ENCODE results near the gene RBAK.
"Not testable (repeated sequence)": the region's sequence is repeated elsewhere in the genome, so short reads cannot be mapped to it uniquely, and the experiment has no call there.

RBAK gene

DNA sequence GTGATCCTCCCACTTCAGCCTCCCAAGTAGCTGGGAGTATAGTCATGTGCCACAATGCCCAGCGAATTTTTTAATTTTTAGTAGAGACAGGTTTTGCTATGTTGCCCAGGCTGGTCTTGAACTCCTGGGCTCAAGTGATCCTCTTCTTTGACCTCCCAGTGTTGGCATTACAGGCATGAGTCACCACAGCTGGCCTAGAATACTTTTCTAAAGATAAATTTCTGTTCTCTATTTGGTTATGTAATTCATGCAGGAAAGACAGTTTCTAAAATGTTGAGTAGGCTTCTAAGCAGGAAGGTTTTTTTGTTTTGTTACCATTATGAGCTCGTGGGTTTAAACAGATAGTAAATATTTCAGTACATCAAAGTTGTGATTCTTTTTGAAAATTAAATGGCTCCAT, 5.0 kb downstream of the RBAK start:
- no peak for DNase-seq (ENCODE audit: low read depth in 2 of 2)

DNA sequence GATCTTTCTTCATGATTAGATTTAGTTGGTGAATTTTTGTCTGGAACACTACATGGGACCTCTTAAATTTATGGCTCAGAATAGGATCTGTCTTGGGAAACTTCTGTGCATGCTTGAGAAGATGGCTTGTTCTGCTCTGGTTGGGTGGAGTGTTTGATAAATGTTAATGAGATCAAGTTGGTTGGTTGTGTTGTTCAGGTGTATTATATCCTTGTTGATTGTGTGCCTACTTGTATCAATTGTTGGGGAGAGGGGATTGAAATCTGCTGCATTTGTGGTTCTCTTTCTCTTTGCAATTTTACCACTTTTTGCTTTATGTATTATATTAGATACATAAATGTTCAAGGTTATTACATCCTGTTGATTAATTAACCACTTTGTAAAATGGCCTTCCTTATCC, 6.1 kb downstream of the RBAK start:
- not testable (repeated sequence) for DNase-seq (ENCODE audit: low read depth in 2 of 2)

DNA sequence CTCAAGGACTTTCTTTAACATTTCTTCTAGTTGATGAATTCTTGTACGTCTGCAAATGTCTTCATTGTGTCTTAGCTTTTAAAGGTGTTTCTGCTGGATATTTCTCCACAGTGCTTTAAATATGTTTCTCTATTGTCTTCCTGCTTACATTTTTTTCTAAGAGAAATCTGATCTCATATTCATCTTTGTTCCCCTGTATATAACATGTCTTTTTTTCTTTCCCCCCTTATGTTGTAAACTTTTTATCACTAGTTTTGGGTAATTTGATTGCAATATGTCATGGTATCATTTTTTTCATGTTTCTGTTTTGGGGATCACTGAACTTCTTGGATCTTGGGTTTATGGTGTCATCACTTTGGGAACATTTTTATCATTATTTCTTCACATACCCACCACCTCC, 7.5 kb downstream of the RBAK start:
- DNase-seq (ENCODE audit: low read depth in 2 of 2), result no peak

DNA sequence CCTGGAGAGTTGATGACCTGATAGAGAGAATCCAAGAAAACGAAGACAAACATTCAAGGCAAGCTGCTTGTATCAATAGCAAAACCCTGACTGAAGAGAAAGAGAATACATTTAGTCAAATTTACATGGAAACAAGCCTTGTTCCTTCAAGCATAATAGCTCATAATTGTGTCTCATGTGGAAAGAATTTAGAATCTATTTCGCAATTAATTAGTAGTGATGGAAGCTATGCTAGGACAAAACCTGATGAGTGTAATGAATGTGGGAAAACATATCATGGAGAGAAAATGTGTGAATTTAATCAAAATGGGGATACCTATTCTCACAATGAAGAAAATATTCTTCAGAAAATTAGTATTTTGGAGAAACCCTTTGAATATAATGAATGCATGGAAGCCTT, 18.0 kb downstream of the RBAK start:
- no peak for DNase-seq (ENCODE audit: low read depth in 2 of 2)

DNA sequence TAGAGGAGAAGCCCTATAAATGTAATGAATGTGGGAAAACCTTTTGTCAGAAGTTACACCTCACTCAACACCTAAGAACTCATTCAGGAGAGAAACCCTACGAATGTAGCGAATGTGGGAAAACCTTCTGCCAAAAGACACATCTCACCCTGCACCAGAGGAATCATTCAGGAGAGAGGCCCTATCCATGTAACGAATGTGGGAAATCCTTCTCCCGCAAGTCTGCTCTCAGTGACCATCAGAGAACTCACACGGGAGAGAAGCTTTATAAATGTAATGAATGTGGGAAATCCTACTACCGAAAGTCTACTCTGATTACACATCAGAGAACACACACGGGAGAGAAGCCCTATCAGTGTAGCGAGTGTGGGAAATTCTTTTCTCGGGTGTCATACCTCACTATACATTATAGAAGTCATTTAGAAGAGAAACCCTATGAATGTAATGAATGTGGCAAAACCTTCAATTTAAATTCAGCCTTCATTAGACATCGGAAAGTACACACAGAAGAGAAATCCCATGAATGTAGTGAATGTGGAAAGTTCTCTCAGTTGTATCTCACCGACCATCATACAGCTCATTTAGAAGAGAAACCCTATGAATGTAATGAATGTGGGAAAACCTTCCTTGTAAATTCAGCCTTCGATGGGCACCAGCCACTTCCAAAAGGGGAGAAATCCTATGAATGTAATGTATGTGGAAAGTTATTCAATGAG, 18.9 kb downstream of the RBAK start:
- no peak for DNase-seq (ENCODE audit: low read depth in 2 of 2)

DNA sequence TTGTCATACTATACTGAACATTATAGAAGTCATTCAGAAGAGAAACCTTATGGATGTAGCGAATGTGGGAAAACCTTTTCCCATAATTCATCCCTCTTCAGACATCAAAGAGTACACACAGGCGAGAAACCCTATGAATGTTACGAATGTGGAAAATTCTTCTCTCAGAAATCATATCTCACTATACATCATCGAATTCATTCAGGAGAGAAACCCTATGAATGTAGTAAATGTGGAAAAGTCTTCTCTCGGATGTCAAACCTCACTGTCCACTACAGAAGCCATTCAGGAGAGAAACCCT, 19.4 kb downstream of the RBAK start:
- no peak for DNase-seq (ENCODE audit: low read depth in 2 of 2)

DNA sequence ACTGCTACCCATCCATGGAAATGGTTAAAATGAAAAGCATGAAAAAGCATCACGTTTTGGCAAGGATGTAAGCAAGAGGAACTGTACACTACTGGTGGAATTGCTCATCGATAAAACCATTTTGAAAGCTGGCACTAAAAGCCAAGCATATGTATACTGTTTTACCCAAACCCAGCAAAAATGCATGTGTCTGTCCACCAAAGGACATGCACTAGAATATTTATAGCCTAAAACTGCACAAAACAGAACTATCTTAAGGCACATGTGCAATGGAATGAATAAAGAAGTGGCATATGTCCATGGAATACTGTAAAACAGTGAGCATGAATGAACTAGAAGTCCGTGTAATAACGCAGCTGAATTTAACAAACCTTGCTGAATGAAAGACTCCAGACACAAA, 22.9 kb downstream of the RBAK start:
- no peak for DNase-seq (ENCODE audit: low read depth in 2 of 2)

DNA sequence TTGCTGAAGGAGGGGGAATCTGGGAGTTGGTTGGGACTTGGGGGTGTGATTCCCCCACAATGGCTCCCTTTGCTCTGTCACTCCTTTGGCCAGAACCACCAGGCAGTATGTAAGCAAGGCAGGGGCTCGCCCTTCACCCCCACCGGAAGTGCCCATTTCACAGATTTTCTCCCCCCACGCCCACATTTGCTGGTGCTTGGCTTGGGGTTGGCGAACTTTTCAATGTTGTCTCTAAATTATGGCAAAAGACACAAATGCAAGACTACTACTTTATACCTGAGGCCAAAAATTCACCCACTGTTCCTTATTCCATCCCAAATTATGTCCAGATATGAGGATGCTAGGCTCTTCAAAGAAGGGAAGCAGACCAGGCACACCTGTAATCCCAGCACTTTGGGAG, 24.5 kb downstream of the RBAK start:
- no peak for DNase-seq (ENCODE audit: low read depth in 2 of 2)

DNA sequence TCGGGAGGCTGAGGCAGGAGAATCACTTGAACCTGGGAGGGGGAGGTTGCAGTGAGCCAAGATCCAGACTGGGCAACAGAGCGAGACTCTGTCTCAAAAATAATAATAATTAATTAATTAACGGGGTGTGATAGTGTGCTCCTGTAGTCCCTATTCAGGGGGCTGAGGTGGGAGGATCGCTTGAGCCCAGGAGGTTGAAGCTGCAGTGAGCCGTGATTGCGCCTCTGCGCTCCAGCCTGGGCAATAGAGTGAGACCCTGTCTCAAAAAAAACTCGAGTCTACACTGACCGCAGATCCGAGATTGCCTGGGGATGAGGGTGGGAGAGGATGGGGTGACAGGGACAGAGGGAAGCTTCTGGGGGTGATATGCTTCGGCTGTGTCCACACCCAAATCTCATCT, 29.5 kb downstream of the RBAK start:
- not testable (repeated sequence) for DNase-seq (ENCODE audit: low read depth in 2 of 2)

DNA sequence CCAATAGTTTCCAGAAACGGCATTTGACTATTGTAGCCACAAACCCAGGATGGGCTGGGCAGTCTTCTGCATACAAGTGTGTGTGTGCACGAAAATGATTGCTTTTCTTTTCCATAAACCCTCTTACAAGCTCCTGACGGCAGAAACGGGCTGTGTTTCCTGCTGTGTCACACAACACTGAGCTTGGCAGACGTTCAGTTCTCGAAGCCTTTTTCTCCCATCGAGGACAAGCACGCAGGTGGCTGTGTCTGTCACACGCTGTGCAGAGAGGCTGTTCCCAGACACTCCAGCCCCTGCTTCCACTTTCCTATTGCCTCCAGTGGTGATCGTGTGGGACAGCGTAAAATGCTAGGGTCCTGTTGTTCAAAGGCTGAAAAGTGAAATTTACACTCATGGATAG, 32.1 kb downstream of the RBAK start:
- no peak for DNase-seq (ENCODE audit: low read depth in 2 of 2)

DNA sequence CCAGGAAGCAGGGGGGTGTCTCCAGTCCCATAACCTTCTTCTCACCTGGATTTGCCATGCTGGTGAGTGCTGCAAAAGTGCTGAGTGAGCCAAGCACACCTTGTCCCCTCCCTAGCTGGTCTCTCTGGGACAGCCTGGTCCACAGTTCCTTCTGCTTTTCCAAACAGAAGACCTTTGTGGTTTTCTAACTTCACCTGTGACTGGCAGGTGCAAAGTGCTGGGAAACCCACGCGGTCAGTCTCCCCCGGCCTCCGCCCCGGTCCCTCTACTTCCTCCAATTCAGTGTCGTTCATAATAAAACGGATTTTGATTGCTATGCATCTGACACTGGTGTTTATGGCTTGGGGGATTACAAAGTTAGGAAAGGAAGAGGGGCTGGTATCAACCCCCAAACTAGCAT, 37.1 kb downstream of the RBAK start:
- DNase-seq (ENCODE audit: low read depth in 2 of 2), result no peak

DNA sequence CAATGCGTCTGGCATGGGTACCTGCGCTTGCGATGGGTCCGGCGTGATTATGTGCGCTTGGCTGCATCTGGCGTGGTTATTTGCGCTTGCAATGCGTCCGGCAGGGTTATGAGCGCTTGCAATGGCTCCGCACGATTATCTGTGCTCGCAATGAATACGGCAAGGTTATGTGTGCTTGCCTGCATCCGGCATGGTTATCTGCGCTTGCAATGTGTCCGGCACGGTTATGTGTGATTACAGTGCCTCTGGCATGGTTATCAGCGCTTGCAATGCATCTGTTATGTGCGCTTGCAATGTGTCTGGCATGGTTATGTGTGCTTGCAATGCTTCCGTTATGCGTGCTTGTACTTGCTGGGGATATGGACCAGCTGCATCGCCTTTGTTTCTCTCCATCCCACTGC, 37.7 kb downstream of the RBAK start:
- no peak for DNase-seq (ENCODE audit: low read depth in 2 of 2)

DNA sequence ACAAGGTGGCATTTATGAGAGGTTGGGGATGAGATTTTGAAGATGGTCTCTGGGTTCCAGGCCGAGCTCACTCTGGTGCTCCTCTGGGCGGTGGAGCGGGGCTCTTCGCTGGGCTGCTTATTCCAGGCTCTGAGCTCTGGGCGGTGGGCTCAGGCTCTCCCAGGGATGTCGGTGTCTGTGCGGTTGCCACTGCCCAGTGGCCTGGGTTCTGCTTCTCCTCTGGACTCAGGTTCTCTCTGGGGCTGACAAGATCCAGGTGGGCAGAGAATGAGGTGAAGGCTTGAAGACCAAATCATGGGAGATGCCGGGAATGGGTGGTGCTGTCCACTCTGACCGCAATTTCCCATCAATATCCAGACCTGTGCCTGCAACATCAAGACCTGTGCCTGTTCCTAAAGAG, 40.6 kb downstream of the RBAK start:
- no peak for DNase-seq (ENCODE audit: low read depth in 2 of 2)

DNA sequence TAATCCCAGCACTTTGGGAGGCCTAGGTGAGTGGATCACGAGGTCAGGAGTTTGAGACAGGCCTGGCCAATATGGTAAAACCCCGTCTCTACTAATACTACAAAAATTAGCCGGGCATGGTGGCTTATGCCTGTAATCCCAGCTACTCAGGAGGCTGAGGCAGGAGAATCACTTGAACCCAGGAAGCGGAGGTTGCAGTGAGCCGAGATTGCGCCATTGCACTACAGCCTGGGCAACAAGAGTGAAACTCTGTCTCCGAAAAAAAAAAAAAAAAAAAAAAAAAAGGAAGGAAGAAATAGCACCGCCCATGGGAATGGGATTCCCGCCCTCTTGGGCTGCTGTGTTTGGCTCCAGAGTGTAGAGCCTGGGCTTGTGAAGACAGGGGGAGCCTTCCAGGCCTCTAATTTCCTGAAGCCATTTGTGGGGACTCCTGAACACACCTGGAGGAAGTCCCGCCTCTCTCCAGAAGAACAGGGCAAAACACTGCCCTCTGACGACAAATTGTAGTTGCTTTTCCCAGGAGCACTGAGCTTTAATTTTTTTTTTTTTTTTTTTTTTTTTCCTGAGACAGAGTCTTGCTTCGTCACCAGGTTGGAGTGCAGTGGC, 42.7 kb downstream of the RBAK start:
- DNase-seq (ENCODE audit: low read depth in 2 of 2), result not testable (repeated sequence)

DNA sequence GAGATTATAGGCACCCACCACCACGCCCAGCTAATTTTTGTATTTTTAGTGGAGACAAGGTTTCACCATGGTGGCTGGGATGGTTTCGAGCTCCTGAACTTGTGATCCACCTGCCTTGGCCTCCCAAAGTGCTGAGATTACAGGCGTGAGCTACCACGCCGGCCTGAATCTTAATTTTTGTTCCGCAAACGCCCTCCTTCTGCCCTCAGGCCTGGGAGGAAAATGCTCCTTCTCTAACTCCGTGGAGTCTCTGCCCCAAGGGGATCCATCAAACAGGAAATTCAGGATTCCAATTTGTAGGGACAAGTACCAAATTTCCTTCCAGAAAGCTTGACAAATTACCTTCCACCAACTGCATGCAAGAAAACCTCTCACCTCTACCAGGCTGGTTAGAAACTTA, 43.2 kb downstream of the RBAK start:
- no peak for DNase-seq (ENCODE audit: low read depth in 2 of 2)

DNA sequence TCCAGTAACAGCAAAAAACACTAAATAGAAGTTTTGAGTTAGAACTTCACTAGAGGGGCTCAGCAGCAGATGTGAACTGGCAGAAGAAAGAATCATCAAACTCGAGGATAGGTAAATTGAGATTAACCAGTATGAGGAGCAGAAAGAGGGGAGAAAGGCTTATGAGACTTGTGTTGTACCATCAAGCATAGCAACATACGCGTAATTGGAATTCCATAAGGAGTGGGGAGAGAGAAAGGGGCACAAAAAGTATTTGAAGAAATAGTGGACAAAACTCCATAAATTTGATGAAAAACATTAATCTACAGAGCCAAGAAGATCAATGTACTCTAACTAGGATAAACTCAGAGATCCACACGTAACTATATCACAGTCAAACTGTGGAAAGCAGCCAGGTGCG, 48.3 kb downstream of the RBAK start:
- DNase-seq (ENCODE audit: low read depth in 2 of 2), result no peak

DNA sequence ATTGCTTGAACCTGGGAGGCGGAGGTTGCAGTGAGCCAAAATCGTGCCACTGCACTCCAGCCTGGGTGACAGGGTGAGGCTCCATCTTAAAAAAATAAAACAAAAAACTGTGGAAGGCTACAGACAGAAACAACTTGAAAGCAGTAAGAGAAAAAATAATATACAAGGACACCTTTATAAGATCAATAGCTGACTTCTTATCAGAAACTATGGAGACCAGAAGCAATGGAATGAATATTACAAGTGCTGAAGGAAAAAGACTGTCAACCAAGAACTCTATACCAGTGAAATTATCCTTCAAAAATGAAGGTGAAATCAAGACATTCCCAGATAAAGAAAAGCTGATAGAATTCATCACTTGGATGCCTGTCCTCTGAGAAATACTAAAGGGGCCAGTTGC, 49.0 kb downstream of the RBAK start:
- no peak for DNase-seq (ENCODE audit: low read depth in 2 of 2)

DNA sequence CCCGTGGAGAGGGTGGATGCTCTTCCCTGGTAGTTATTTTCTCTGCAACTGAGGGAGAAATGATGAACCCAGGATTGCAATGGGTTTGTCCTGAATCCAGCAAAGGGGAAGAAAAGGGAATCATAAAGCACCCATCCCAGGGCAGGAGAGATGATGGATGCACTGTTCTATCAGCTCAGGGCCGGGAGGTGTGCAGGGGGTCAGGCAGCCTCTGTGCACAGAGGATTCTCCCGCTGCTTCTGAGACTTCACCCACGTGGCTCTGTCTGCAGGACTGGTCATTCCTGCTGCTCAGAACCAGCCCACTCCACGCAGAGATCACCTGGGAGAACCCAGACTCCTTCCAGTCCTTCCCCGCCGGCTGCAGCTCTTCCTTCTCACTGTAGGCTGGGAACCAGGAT, 70.7 kb downstream of the RBAK start:
- no peak for DNase-seq (ENCODE audit: low read depth in 2 of 2)

DNA sequence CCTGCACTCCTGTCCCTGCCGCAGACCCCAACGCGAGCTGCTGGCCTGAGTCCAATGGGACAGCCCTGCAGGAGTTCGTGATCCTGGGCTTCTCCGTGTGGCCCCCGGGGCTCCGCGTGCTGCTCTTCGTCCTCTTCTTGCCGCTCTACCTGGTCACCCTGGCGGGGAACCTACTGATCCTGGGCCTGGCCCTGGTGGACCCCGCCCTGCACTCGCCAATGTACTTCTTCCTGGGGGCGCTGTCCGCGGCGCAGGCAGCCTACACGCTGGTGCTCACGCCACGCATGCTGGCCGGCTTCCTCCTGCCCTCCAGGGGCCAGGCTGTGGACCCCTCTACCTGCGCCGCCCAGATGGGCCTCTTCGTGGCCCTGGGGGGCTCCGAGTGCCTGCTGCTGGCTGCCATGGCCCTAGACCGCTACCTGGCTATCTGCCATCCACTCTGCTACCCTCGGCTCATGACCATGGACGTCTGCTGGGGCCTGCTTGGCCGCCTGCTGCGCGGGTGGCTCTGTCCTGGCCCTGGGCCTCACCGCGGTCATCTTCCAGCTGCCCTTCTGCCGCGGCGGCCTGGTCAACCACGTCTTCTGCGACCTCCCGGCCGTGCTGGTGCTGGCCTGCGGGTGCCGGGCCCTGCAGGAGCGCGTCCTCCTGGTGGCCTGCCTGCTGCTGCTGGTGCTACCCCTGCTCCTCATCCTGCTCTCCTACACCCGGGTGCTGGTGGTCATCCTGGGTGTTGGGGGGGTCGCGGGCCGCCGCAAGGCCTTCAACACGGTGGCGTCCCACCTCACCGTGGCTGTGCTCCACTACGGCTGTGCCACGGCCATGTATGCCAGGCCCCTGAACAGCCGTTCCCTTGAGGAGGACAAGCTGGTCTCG, 71.7 kb downstream of the RBAK start:
- no peak for DNase-seq (ENCODE audit: low read depth in 2 of 2)
